Measurements from ENCODE around the gene NDFIP1. TPM values are rescaled to one million over a fixed set of nuclear protein-coding genes. Genes with fewer than 3 reads are reported as not detected.

Gene NDFIP1
- total RNA-seq, 2 experiments from 2014 or later = 185 to 192 TPM

GRCh38 chr5:142079306-142079721, 29.3 kb upstream of the NDFIP1 start:
- Mint-ChIP-seq H3K27ac (no peak overlapping the region), H3K4me3 (no peak overlapping the region), H3K4me1 (ENCODE audit: low read depth) (peaks cover 10% of the 10 kb centered on the region), H3K9me3 (no peaks in the 10 kb centered on the region), H3K27me3 (no peaks in the 10 kb centered on the region), H3K36me3 (ENCODE audit: low read depth) (no peaks in the 10 kb centered on the region)
- no peak for DNase-seq
- POLR2A ChIA-PET = no interaction called here
- intact Hi-C loops (cut with DNase I, micrococcal nuclease) = no loop called here
- TF ChIP-seq CTCF (IDR thresholded peaks at IDR 0.05) = no peak
- Histone ChIP-seq H3K36me3 (ENCODE audit: insufficient read depth, low read length) (no peaks in the 10 kb centered on the region), H3K9me3 (ENCODE audit: control insufficient read depth in 1 of 2, insufficient read depth in 1 of 2, low read length in 2 of 2) (no peaks in the 10 kb centered on the region), H3K27me3 (ENCODE audit: control insufficient read depth in 1 of 2, insufficient read depth in 2 of 2, low read length in 2 of 2) (no peaks in the 10 kb centered on the region), H3K4me1 (ENCODE audit: insufficient read depth, low read length) (no peaks in the 10 kb centered on the region), H3K4me3 (ENCODE audit: low read length) (no peak overlapping the region), H3K27ac (ENCODE audit: low read depth in 1 of 2, low read length in 2 of 2) (no peak overlapping the region)
- ATAC-seq (ENCODE audit: poor library complexity) = no peak
- CTCF ChIA-PET = no interaction called here

GRCh38 chr5:142080248-142080647, 28.3 kb upstream of the NDFIP1 start:
- intact Hi-C loops (cut with DNase I, micrococcal nuclease) = loop anchor here in 1 of 2 experiments (5.0 kb wide), 1 partner anchor 37 kb away; no protein-coding TSS in a partner anchor
- Mint-ChIP-seq H3K4me1 (ENCODE audit: low read depth) (peaks cover 13% of the 10 kb centered on the region), H3K27ac (no peak overlapping the region), H3K36me3 (ENCODE audit: low read depth) (no peaks in the 10 kb centered on the region), H3K9me3 (no peaks in the 10 kb centered on the region), H3K27me3 (no peaks in the 10 kb centered on the region), H3K4me3 (no peak overlapping the region)
- H3K36me3 ChIP-seq (ENCODE audit: insufficient read depth, low read length) = no peaks in the 10 kb centered on the region
- ChIA-PET CTCF (no interaction called here), POLR2A (no interaction called here)
- DNase-seq (no peak), ATAC-seq (ENCODE audit: poor library complexity) (no peak)
- no peak for TF ChIP-seq CTCF (IDR thresholded peaks at IDR 0.05)
- H3K27ac ChIP-seq (ENCODE audit: low read depth in 1 of 2, low read length in 2 of 2) = no peak overlapping the region
- no peak overlapping the region for H3K4me3 ChIP-seq (ENCODE audit: low read length)
- no peaks in the 10 kb centered on the region for H3K9me3 ChIP-seq (ENCODE audit: control insufficient read depth in 1 of 2, insufficient read depth in 1 of 2, low read length in 2 of 2)
- no peaks in the 10 kb centered on the region for H3K4me1 ChIP-seq (ENCODE audit: insufficient read depth, low read length)
- no peaks in the 10 kb centered on the region for H3K27me3 ChIP-seq (ENCODE audit: control insufficient read depth in 1 of 2, insufficient read depth in 2 of 2, low read length in 2 of 2)

GRCh38 chr5:142082182-142082781, 26.3 kb upstream of the NDFIP1 start:
- Histone ChIP-seq H3K4me1 (ENCODE audit: insufficient read depth, low read length) (no peaks in the 10 kb centered on the region), H3K27me3 (ENCODE audit: control insufficient read depth in 1 of 2, insufficient read depth in 2 of 2, low read length in 2 of 2) (no peaks in the 10 kb centered on the region), H3K9me3 (ENCODE audit: control insufficient read depth in 1 of 2, insufficient read depth in 1 of 2, low read length in 2 of 2) (no peaks in the 10 kb centered on the region), H3K4me3 (ENCODE audit: low read length) (no peak overlapping the region), H3K27ac (ENCODE audit: low read depth in 1 of 2, low read length in 2 of 2) (no peak overlapping the region), H3K36me3 (ENCODE audit: insufficient read depth, low read length) (no peaks in the 10 kb centered on the region)
- no peaks in the 10 kb centered on the region for H3K36me3 Mint-ChIP-seq (ENCODE audit: low read depth)
- ATAC-seq (ENCODE audit: poor library complexity) (no peak), DNase-seq (no peak)
- H3K27ac Mint-ChIP-seq = no peak overlapping the region
- H3K4me1 Mint-ChIP-seq (ENCODE audit: low read depth) = peaks cover 20% of the 10 kb centered on the region
- no peak overlapping the region for H3K4me3 Mint-ChIP-seq
- CTCF ChIA-PET = no interaction called here
- POLR2A ChIA-PET = no interaction called here
- intact Hi-C loops (cut with DNase I, micrococcal nuclease) = loop anchor here in 1 of 2 experiments (5.0 kb wide), 1 partner anchor 35 kb away; no protein-coding TSS in a partner anchor
- no peaks in the 10 kb centered on the region for H3K27me3 Mint-ChIP-seq
- no peaks in the 10 kb centered on the region for H3K9me3 Mint-ChIP-seq
- no peak for TF ChIP-seq CTCF (IDR thresholded peaks at IDR 0.05)
